Hematopoietic multipotent progenitor cell treated with erythropoietin and hydrocortisone succinate and interleukin-3 and kit ligand, for 6 days (in vitro differentiated cells): ENCODE measurements around the gene TMPRSS4.

Experiments
- DNase-seq: peaks from one replicate; pipeline ENCODE4 v3.0.0-alpha.2; 2015

TMPRSS4 gene, protein sequence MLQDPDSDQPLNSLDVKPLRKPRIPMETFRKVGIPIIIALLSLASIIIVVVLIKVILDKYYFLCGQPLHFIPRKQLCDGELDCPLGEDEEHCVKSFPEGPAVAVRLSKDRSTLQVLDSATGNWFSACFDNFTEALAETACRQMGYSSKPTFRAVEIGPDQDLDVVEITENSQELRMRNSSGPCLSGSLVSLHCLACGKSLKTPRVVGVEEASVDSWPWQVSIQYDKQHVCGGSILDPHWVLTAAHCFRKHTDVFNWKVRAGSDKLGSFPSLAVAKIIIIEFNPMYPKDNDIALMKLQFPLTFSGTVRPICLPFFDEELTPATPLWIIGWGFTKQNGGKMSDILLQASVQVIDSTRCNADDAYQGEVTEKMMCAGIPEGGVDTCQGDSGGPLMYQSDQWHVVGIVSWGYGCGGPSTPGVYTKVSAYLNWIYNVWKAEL

DNA sequence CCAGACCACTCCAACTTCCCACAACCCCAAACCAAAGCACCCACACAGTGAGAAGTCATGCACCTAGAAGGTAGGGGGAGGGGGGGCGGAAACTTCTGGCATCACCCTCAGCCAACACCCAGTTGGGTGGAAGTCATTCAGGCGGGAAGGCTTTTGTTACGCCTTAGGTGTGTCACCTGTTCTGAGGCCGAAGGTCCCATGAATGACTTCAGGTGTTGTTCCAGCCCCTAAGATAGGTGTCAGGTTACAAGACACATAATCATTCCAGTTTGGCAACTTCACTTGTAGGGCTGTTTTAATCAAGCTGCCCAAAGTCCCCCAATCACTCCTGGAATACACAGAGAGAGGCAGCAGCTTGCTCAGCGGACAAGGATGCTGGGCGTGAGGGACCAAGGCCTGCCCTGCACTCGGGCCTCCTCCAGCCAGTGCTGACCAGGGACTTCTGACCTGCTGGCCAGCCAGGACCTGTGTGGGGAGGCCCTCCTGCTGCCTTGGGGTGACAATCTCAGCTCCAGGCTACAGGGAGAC, at the start of gene TMPRSS4:
TSS of gene TMPRSS4 (plus strand) at position 325 of the 528 bp plus-strand sequence. CDS start 225 bp downstream, outside the sequence.
- no peak for DNase-seq

DNA sequence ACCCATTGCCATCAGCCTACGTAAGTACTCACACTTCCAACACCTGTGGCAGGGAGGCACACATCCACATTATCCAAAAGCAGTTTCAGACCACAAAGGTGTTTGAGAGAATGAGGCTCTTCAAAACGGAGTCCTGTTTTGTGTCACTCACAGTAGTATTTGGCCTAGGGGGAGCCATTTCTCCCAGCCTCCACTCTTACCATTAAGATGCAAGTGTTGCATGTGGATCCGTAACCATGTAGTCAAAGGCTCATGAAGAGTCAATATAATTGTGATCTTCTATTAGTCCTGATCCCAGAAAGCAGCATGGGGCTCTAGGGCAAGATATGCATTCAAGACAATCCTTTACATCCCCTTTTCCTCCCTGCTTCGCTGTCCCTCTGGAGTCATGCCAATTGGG, 49.2 kb upstream of the TMPRSS4 start:
- no peak for DNase-seq

DNA sequence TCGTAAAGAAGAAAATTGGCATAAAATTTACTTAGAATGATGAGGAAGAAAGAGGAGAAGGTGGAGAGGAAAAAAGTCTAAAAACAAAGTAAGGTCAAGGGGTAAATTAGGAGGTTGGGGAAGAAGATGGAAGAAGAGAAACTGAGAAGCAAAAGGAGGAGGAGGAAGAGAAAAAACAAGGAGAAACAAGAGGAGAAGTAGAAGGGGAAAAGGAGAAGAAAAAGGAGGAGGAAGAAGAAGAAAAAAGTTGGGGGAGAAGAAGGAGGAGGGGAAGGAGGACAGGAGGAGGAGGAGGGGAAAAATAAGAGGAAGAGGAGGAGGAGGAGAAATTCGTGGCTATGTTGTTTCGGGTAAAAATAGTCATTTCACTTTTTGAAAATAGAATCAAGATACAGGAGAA, 48.3 kb upstream of the TMPRSS4 start:
- DNase-seq: no peak

DNA sequence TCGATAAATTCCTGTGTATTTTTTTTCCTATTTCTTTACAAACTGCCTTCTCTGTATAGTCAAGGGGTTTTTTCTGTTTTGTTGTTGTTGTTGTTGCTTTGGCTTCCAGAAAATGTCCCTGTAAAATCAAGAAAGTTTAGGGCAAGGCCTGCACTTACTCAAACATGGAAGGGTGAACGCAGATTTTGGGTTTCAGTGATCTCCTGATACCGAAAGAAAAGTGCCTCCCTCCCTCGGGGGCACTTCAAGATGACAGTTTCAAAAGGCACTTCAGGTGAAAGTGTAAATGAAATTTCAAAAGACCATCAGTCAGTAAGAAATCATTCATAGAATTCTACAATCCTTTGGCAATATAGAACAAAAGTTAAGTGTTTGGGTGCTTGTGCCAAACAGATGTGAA, 43.4 kb upstream of the TMPRSS4 start:
- DNase-seq: no peak

DNA sequence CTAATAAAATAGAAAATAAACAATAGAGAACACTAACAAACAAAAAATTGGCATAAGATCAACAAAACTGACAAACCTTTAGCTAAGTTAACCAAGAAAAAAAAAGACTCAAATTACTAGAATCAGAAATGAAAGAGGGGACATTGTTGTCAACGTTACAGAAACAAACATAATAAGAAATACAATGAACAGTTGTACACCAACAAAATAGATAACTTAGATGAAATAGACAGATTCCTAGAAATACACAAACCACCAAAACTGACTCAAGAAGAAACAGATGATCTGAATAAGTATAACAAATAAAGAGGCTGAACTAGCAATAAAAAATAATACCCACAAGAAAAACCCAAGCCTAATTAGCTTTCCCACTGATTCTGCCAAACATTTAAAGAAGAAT, 34.7 kb upstream of the TMPRSS4 start:
- DNase-seq: no peak

DNA sequence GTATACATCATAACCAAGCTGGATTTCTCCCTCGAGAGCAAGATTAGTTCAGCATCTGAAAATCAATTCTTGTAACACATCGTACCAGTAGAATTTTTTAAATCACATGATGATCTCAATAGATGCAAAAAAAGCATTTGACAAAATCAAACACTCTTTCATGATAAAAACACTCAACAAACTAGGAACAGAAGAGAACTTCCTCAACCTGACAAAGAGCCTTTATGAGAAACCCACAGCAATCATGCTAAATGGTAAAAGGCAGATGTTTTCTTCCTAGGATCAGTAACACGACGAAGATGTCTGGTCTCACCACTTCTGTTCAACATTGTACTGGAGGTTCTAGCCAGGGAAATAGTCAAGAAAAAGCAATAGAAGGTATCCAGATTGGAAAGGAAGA, 34.1 kb upstream of the TMPRSS4 start:
- no peak for DNase-seq

DNA sequence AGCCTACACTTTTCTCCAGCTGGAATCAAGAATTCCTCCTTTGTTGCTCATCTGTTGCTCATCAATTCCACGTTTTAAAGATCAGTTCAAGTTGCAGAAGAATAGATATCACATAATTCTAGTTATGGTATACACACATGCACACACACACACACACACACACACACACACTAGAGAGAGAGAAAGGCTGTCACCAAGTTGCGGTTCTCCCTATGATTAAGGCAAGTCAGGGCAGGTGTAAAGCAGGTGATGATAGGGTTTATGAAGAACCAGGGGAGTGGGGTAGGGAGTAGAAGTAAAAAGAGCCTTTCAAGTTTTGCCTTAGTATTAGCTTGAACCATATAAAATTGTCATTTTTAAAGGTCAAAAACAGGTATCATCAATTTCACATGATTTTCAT, 31.7 kb upstream of the TMPRSS4 start:
- no peak for DNase-seq

DNA sequence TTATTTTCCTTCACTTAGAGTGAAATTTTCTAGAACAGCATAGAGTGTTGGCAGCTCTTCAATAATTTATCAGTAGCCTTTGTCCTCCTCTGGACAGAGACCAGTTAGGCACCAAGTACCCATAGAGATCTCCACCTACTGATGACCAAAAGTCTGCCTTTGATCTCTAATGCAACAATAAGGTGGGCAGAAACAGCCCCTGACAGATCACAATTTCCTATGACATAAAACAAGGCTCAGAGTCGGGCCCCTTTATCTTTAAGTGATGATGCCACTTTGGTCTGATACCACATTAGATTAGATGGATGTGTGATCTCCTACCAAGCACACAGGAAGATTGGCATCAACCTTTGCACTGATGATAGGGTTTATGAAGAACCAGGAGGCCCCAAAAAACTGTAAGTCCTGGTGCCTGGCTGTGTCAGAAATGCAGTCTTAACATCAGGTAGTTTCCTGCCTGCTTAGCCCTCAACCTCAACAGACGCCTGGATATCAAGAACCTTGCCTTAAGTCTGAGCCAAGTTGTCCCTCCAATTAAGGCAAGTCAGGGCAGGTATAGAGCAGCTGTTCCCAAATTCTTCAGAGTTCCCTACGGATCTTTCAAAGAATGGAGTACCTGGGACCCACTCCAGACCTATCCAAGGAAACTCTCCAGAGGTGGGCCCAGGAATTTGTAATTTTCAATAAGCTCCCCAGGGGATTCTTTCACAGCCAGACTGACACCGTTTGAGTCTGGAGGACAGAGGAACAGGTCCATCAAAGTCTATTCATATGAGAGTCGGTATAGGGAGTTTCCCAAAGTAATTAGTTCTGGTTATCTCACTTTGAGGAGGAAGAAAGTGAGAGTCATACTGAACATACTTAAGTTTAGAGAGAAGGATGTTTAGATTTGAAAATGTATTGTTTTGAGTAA, 30.6 kb upstream of the TMPRSS4 start:
- DNase-seq: peak; percentile 50

DNA sequence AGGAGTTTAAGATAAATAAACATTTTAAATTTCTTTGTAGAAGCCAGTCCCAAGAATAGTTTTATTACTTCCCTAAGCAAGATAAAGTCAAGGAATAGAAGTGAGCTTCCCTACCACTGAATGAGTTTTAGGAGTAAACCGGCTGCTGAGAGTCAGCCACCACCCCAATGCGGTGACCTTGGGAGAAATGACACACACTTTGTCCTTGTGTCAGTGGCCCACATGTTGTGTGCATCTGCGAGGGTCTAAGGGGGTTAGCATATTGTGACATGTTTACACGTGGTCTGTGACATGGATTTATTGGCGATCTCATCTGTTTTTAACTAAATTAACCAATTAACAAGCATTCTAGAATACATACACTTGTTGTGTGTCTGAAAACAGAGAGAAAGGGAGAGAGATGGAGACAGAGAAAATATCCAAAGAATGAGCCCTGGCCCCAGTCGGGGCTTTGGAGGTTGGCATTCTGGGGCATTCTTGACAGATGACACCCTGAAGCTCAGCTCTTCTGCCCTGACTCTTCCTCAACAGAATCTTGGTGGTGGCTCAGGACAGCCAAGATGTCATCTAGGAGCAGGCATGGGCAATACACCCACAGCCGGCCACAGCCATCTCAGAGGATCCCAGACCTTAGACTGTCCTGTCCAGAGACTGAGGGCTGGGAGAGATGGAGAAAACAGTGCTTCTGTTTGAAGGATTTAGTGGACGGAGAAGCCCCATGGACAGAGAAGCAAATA, 29.7 kb upstream of the TMPRSS4 start:
- no peak for DNase-seq

DNA sequence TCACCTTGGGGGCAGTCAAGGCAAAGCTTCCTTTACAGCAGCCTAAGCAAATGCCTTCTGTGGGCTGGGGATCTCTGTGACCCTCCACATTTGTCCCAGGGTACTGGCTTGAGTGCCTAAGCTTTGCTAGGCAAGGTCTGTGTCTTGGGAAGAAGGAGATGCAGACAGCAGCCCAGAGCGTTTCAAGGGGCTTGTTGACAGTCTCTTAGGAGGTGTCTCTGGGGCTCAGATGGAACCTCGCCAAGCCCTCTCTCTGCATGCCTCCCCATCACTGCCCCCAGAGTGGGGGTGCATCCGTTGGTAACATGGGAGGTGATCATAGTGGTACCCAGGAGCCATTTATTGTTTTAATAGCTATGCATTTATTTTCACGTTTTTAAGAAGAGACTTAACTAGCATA, 29.1 kb upstream of the TMPRSS4 start:
- no peak for DNase-seq

DNA sequence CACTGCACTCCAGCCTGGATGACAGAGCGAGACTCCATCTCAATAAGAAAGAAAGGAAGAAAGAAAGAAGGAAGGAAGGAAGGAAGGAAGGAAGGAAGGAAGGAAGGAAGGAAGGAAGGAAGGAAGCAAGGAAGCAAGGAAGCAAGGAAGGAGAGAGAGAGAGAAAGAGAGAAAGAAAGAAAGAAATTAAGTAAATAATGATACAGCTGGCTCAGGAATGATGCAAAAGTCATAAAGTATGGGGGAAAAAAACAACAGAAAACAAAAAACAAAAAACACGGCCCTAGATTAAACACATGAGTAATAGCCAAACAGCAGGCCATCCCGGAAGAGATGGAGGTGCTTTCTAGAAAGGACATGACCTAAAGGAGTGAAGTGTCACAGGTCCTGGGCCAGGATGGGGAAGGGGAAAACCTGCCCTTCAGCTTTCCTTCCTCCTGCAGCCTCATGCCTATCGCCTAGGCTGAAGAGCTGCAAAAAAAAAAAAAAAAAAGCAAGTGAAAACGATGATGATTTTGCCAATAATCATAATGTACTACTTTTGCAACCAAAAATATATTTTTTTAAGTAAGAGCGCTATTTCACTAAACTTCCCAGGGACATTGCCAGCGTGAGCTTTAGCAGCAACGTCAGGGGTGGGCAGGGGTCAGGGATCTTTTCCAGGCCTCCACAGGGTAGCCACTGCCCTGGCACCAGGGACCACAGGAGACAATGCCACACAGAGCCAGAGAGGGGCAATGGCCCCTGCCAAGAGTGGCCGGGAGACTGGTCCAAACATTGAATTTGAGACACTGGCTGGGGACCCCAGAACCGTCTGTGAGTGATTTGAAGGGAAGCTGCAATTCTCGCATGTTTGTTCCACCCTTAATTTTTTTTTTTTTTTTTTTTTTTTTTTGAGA, 28.2 kb upstream of the TMPRSS4 start:
- DNase-seq: no peak

DNA sequence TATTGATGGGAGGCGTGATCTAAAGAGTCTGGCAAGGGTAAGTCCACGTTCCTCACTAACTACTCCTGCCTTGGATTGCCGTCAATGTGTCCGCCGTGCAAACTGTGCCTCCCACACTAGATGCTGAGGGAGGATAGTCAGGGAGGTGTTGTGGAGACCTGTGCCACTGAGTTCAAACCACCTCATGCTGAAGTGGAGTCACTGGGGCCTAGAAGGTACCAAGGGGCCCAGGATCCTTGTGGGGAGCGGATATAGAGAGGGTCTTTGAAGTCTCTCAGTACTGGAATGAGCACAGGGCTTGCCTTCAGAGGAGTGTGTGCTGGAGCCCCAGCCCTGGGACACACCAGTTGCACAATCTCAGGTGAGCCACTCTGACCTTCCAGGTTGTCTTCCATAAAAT, 27.1 kb upstream of the TMPRSS4 start:
- no peak for DNase-seq

DNA sequence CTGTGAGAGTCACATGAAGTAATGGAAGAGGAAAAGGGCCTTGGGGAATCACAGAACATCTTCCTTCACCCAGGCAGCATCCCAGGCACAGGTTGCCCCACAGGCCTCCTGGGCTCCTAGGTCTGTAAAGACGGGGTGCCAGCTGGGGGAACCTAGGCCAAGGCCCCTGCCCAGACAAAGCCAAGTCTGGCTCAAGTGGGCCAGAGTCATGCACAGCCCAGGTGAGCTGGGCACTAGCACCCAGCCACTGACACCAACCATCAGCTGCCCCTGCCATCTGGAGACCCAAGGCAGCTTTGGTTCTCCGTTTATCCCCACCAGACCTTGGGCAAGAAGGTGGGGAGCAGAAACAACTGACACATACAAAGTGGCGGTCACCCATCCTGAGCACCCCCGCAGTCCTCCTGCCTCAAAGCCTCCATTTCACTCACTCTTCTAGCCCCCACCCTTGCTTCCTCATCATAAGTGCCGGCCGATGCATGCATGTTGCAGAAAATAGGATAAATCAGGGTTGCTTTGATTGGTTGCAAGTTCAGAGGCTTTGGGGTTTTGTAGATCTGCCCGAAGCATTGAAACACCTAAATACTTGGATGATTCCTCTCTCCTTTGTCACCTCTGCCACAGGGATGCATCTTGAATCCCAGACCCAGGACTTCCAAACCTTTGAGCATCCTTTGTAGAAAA, 26.5 kb upstream of the TMPRSS4 start:
- DNase-seq: no peak

DNA sequence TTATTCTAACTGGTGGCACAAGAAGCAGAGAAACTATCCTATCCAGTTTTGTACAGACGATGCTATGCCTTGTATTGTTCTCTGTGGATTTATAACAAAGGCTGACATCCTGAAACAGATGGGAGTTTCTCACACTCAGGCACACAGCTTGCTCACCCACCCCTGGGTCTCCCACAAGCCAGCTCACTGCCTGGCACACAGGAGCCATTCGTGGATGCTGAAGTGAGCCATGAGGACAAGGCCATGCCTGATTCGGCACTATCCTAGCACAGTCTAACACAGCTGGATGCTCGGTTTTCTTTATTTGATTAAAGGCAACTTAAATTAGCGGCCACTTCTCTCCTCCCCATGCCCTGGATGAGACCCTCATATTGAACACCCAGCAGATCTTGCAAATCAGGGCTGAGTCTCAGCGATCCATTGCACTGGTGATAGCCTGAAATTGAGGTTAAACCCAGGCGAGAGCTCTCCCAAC, 25.7 kb upstream of the TMPRSS4 start:
- DNase-seq: no peak

DNA sequence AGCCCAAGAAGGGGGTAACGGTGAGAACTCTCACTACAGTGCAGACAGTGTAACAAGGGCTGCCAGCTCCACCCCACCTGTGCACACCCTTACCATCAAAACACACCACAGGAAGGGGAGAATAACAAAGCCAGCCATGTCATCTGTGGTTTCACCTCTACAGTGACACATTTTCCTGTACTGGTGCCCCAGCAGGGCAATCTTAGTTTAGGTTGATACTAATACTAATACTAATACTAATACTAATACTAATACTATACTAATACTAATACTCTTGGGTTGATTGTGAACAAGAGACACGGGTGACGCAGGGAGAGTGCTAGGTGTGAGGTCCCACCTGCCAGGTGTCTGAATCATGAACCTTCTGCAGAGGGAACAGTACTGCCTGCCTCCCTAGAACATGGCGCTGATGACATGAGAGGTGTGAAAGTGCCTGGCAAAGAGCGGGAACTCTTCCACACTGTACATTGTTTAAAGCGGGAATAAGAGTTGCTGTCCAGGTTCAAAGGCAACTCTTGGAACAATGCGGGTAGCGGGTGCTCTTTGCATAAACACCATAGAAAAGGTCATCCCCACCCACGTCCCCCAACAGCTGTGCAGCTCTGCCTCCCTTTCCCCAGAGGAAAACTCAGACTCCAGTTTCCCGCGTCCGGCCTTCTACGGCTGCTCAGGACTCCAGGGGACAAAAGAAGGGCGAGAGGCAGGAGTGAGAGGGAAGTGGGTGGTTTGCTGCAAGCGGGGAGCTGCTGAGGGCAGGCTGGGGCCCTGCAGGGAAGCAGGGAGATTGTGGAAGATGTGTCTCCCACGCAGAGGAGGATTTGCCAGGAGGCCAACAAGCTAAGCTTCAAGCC, 25.0 kb upstream of the TMPRSS4 start:
- no peak for DNase-seq

DNA sequence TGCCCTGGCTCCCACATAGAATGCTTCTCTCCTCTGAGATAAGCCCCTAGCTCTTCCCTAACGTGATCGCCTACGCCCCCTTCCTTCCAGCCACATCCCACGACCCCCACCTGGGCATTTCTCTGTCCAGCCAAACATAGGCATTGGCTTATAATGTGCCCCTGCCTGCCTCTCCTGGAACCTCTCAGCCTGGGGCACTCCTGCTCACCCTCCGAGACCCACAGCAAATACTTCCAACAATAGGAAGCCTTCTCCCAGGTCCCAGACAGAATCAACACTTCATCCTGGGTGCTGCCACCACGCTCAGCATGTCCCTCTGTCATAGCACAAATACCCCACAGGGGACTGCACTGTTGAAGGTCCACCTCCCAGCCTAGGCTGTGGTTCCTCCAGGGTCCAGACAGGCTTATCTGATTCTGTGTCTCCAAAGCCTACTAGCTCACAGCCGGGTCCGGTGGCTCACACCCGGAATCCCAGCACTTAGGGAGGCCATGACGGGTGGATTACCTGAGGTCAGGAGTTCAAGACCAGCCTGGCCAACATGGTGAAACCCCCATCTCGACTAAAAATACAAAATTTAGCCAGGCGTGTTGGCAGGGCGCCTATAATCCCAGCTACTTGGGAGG, 24.2 kb upstream of the TMPRSS4 start:
- DNase-seq: no peak

DNA sequence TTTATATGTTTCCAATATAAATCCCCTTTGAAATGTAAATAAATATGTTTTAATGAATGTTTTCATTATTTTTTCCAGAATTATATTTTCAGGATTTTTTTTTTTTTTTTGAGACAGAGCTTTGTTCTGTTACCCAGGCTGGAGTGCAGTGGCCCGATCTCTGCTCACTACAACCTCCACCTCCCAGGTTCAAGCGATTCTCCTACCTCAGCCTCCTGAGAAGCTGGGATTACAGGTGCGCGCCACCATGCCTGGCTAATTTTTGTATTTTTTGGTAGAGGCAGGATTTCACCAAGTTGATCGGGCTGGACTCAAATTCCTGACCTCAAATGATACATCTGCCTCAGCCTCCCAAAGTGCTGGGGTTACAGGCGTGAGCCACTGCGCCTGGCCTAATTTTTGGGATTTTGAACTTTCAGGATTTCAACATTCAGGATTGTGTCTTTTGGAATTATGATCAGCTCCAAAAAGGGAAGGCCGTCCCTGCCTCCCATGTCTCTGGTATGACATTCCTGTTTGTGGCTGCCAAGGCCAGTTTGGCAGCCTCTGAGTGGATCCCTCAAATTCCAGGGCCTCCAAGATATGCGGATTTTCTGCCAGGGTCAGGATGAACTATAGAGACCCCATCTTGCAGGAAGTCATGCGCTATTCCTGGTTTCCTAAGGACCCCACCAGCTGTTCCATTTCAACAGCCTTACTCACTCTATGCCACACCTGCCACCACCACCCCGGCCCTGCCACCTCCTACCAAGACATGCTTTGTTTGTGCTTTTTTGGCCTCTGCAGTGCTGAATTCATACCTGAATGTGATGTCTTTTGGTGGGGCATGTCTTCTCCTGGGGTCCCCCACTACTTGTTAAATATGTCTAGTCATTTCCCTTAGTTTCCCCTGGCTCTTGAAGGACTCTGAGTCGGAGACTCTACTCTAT, 21.9 kb upstream of the TMPRSS4 start:
- no peak for DNase-seq

DNA sequence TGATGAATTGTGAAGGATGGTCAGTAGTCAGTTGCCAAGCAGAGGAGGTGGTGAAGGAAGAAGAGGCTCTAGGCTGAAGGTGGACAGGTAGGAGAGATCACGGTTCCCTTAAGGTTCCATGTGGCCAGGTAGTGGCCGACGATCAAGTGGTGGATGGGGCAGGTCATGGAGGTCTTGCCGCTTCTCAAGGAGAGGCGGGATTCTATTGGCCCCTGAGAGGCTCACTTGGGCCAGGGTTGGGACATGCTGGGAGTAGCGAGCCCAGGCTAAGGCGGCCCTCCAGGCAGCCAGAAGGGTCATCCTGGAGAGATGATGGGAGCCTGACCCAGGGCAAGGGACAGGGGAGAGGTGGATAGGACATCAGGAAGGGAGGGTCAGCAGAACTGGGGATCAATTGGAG, 20.9 kb upstream of the TMPRSS4 start:
- no peak for DNase-seq

DNA sequence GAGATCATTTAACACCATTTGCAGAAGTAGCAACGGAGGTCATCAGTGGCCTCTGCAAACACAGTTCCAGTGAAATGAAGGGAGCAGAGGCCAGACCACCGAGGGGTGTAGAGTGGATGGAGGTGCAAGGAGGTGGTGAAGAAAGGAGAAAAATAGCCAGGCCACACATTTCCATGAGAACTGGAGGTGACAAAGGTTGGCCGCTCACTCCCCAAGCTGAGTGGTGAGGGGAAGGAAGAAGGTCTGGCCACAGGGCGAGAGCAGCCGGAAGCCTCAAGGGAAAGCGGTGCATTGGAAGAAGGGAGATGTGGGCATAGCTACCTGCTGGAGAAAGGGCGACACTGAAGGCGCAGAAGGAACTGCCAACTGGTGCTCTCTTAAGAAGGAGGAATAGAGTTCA, 20.1 kb upstream of the TMPRSS4 start:
- DNase-seq: no peak
